DMS53 treated with DMSO at 0.1 percent for 48 hours (cell line): Measurements from ENCODE around the gene ZNF202.
"Not testable (repeated sequence)": the region's sequence is repeated elsewhere in the genome, so short reads cannot be mapped to it uniquely, and the experiment has no call there.

Source experiments
- DNase-seq: peaks from one replicate; lab custom pipeline; 2025; ENCODE audit not compliant: unreplicated experiment; lab: John Stamatoyannopoulos, UW

Gene ZNF202

GRCh38 chr11:123741159-123742030, at the start of gene ZNF202:
TSS of gene ZNF202 (minus strand) at chr11:123741660. CDS start at chr11:123730888, 10,772 bp downstream.
- DNase-seq = peak; percentile 83

- no peak for DNase-seq
Observed at GRCh38 chr11:123783536-123783935, 42.1 kb upstream of the ZNF202 start.

DNA sequence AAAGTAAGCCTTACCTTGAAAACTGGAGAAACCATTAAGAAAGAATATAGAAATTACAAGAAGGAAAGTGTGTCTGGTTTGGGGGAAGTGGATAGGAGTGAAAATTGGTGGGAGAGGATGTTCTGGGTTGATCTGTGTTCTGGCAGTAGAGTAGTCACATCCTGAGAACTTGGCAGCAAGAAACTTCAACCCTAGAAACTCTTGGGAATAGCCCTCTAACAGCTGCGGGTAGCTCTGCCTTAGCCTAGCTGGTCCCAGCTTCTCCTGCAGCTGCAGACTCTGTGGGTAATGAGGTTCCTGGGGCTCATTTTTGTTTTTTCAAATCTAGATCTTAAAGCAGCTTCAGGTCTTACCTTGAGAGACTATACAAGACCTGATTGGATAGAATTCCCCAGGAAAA, 37.1 kb upstream of the ZNF202 start:
- no peak for DNase-seq

DNA sequence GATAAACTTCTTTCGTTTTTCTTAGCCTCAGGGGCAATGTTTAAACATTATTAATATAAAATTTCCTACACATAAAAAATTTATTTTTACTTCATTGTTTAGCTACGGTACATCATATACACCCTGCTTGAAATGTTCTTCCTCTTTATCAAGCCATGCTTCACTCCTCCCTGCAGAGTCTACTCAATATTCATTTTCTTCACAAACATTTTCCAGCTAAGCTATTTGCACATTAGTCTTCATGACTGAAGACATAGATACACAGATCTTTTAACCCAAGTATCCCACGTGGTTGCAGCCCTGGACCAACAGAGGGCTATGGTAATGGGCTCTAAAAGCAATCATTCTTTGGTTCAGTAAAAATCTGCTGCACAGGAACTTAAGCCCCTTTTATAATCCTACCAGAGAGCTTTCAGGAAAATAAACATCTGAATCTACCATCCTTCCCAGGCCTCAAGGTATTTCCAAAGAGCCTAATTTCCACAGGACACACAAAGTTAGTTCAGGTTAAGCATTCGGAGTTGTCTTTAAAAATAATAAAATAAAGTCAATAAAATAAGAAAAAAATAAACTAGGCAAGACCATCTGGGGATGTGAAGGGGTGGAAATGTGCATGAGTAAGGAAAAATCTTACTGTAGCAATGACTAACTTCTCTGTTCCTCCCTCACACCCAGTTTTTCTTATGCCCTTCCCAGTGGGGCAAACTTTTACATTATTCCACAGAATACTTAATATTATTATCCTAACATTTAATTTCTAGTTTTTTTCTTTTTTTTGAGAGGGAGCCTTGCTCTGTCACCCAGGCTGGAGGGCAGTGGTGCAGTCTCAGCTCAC, 34.5 kb upstream of the ZNF202 start:
- no peak for DNase-seq

GRCh38 chr11:123775289-123775688, 33.8 kb upstream of the ZNF202 start:
- DNase-seq = no peak

GRCh38 chr11:123773959-123774358, 32.5 kb upstream of the ZNF202 start:
- DNase-seq = no peak

DNA sequence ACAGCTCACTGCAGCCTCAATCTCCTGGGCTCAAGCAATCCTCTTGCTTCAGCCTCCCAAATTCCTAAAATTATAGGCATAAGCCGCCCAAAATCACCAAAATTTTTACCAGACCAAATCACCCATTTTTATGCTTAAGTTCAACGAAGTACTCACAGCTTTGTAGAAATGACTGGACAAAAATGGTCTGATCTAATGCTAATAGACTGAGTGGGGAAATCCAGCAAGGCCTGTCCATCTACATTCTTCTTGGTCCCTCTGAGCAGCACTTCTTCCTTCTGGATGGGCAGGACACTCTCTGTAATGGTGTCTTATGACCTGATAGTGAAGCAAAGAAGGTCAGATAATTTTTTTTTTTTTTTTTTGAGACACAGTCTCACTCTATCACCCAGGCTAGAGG, 31.6 kb upstream of the ZNF202 start:
- DNase-seq = no peak

DNA sequence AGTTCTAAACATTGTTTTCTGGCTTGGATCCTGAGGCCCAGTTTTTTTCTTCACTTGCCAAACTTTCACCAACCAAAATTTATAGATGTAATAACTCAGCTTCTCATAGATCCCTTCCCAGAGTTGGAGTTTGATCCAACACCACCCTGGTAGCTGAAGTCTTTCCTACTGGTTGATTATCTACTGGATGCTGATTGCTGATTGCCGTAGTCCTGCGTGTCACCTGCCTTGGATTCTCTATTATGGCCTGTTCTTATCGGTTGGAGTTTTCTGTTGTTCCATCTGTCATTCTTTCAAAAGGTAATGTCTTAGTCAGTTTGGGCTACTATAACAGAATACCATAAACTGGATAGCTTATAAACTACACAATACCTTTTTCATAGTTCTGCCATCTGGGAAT, 30.2 kb upstream of the ZNF202 start:
- DNase-seq = no peak

GRCh38 chr11:123770712-123771111, 29.3 kb upstream of the ZNF202 start:
- no peak for DNase-seq

DNA sequence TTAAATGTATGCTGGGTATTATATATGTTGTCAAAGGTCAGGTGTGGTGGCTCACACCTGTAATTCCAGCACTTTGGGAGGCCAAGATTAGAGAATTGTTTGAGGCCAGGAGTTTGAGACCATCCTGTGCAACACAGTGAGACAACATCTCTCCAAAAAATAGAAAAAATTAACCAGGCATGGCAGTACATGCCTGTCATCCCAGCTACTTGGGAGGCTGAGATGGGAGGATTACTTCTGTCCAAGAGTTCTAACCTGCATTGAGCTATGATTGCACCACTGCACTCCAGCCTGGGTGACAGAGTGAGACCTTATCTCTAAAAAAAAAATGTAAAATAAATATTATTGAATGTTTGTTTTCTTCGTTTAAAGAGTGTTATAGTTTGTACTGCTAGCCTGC, 24.1 kb upstream of the ZNF202 start:
- DNase-seq = no peak

GRCh38 chr11:123762422-123762821, 21.0 kb upstream of the ZNF202 start:
- no peak for DNase-seq

DNA sequence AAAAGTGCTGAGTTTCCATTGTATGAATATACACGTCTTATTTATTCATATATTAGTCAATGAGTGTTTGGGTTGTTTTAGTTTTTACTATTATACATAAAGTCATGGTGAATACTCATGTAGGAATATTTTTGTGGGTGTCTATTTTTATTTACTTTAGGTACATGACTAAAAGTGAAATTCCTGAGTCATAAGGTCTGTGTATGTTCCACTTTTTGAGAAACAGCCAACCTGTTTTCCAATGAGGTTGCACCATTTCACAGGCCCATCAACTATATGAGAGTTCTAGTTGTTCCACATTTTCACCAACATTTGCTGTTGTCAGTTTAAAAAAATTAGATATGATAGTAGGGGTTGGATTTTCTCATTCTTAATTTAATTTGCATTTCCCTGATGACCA, 19.4 kb upstream of the ZNF202 start:
- DNase-seq = no peak

DNA sequence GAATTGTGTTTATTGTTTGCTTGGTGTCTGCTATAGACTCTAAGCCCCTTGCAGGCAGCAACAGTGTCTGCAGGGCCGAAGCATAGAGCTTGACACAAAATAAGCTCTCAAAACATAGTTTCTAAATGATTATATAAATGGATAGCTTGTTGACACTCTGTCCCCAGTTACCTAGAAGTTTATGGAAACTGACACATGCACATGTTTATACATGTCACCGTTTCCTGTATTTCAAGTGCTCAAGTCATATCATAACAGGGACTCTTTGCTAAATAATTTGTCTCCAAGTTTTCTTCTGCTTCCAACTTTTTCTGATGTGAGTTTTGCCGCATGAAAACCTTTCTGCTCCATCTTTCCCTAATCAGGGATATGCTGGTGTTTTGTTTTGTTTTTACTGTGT, 16.5 kb upstream of the ZNF202 start:
- DNase-seq = no peak

DNA sequence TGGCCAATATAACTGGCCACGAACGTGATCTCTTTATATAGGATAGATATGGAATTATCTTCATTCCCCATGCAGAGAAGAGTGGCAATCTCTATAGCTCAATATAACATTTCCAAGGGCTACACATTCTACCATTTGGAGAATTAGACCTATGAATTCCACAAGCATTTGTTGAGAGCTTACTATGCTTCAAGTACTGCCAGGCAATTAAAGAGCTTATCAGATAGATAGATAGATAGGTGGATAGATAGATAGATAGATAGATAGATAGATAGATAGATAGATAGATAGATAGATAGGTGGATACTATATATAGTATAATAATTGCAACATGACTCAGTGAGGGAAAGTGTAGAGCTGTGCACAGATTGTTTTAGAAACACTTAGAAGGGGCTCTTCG, 14.4 kb upstream of the ZNF202 start:
- DNase-seq = no peak

DNA sequence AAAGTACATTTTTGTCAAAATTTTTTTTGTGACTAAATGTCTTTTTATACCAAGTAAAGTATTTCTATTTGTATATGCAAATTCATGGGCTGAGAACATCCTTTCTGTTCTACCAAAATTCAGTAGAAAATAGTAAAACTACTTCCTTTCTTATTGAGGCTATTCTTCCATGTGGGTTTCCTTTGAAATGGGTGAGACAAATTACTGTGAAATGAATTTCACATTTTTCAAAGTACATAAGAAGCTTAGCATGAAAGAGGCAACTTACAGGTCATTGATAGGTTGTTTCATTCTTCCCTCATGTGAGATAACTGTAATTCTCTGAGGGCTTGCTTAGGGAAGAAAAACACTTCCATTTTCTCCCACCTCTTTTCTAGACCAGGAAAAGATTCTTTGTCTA, 13.9 kb upstream of the ZNF202 start:
- no peak for DNase-seq

DNA sequence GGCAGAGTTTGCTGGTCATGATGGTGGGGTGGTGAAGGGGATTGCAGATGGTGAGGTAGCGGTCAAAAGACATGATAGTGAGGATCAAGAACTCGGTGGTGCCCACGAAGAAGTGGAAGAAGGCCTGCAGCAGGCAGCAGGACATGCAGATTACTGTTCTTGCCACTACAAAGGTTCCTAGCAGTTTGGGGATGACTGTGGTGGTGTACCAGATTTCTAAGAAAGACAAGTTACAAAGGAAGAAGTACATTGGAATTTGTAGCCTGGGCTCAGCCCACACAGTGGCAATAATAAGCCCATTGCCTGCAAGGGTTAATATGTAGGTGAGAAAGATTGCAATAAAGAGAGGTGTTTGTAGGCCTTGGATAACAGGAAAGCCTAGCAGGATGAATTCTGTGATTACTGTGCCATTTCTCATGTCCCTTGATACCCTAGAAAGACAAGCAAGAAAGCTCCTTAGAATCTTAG, 12.7 kb upstream of the ZNF202 start, which contains the start of gene OR6X1:
Gene OR6X1 (minus strand): TSS at position 418 of the 468 bp plus-strand sequence. CDS start 0 bp downstream, at position 418.
- no peak for DNase-seq

DNA sequence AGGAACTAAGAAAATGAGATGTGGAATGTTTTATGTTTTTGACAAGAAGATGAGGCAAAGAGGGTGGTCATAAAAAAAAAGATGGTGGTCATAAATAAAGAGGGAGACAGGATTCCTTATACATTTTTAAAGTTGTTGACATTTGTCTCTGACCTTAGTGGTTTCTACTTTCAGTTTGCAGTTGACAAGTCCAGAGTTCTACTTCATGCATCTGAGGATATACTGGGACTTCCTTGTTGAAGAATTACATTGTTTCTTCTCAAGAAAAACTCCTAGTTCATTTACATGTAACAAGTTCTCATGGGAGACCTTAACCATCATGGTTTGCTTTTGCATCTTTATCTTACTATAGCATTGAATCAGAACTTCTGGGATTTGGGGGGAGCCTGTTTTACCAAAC, 11.7 kb upstream of the ZNF202 start:
- DNase-seq = no peak

DNA sequence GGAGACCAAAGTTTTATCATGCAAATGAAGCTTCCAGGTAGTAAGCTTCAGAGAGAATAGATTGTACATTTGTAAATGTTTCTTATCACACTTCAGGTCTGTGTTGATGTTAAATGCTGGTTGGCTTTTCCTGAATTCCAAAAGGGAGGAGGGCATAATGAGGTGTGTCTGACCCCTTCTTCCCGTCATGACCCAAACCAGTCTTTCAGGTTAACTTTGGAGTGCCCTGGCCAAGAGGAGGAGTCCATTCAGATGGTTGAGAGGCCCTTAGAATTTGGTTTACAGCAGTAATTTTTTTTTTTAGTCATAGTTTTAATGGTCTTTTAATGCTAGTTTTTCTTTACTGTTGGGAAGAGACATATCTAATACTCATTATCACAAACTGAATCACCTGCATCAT, 10.3 kb upstream of the ZNF202 start:
- DNase-seq = no peak

DNA sequence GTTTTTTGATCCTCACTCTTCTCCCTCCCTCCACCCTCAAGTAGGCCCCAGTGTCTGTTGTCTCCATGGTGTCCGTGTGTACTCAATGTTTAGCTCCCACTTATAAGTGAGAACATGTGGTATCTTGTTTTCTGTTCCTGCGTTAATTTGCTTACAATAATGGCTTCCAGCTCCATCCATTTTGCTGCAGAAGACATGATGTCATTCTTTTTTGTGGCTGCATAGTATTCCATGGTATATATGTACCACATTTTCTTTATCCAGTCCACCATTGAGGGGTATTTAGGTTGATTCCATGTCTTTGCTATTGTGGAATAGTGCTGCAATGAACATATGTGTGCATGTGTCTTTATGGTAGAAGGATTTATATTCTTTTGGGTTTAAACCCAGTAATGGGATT, 6.9 kb upstream of the ZNF202 start:
- DNase-seq = not testable (repeated sequence)

DNA sequence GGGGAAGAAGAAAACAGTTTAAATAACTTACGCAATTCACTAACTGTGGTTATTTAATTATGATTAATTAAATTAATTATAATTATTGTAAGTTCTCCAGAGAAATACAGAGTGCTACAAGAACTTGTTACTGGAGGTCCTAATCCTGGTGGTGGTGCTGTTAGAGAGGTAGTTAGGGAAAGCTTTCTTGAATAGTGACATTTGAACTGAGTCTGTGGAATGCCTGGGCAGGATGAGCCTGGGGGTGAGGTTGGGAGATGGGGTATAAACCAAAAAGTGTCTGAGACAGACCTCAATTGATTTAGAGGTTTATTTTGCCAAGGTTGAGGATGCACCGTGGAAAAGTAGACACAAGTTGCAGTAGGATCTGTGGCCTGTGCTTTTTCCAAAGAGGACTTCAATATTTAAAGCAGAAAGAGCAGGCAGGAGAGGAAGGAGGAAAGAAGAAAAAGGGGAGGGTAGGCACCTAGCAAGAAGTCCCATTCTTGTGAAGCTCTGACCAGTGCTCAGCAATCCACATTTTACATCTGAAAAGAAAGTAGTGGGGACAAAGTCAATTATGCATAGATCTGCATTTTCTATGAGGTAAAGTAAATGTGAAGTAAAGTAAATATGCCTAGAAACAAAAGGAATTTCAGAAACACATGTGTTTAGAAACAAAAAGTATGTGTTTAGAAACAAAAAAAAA, 4.4 kb upstream of the ZNF202 start:
- no peak for DNase-seq

DNA sequence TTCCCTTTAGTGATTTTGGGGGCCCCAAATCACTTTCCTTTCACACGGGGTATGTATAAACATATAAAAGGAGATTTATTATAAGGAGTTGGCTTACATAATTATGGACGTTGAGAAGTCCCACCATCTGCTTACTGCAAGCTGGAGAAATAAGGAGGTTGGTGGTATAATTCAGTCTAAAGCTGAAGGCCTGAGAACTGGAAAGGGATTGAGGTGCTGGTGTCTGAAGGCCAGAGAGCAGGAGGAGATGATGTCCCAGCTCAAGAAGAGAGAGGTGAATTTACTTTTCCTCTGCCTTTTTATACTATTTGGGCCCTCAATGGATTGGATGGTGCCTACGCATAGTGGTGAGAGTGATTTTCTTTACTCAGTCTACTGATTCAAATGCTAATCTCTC, 1.3 kb upstream of the ZNF202 start:
- no peak for DNase-seq
